Measurements from ENCODE around the gene PSMB4.
"Not testable (repeated sequence)": the region's sequence is repeated elsewhere in the genome, so short reads cannot be mapped to it uniquely, and the experiment has no call there.

PSMB4 gene

DNA sequence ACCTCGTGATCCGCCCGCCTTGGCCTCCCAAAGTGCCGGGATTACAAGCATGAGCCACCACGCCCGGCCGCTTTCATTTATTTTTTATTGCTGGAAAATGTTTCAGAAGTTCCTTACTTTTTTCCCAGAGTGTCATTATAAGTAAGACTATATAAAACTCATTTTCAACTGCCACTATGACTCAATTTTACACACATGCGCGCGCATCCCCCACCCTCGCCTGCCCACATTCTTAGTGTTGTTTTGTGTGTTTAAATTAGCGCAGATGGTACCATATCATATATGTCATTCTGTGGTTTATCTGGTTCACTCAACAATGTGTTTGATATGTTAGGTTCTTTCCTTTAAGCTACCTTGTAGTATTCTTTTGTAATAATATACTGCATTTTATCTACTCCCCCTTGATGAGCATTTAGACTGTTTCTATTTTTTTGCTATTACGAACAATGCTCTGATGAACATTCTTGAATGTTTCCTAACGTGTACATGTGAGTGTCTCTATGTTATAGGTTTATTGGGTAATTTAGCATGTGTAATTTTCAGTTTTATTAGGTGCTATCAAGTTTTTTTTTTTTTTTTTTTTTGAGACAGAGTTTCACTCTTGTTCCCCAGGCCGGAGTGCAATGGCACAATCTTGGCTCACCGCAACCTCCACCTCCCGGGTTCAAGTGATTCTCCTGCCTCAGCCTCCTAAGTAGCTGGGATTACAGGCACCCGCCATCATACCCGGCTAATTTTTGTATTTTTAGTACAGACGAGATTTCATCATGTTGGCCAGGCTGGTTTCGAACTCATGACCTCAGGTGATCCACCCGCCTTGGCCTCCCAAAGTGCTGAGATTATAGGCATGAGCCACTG, 8.9 kb upstream of the PSMB4 start:
- DNase-seq, result not testable (repeated sequence)

DNA sequence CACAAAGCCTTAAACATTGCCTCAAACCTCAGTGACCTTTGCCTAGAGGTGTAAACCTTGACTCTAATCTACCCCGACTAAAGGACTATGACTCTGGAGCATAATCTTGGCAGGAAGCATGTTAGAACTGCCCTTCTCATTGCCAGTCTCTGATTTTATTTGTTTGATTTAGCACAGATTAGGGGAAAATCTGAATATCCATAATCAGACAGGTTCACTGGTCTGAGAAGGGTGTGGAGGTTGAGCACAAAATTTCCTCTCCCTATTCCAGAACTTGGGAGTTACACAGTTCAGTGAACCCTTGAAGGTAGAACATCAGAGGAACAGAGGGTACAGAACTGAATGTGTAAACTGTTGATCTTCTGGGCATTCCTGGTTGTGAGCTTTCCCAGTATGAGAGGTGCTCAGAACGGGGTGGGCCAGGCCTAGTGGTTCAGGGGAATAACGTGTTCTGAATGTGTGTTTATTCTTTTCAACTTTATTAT, 8.3 kb upstream of the PSMB4 start:
- DNase-seq, result no peak

DNA sequence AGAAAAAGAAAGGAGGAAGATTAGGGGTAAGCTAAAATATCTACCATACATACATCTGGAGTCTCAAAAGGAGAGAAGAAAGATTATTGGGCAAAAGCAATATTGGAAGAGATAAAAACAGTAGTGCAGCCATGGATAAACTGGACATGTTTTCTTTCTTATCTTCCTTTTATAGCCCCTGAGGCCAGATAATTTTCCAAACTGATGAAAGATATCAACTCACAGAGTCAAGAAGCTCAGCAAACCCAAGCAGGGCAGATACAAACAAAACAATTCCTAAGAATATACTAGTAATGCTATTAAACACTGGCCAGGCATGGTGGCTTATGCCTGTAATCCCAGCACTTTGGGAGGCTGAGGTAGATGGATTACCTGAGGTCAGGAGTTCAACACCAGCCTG, 5.8 kb upstream of the PSMB4 start:
- DNase-seq, result no peak

DNA sequence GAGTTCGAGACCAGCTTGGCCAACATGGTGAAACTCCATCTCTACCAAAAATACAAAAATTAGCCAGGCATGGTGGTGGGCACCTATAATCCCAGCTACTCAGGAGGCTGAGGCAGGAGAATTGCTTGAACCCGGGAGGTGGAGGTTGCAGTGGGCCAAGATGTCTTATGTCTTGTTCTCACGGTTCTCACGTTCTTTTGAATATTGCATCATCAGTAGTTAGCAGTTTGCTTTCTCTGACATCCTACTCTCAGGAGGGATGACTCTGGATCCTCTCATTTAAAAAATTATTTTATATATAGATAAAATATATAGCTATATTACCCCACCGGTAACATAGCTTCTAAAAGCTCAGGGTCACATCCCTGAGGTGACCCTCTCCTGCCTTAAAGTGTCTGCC, 3.1 kb upstream of the PSMB4 start:
- not testable (repeated sequence) for DNase-seq

DNA sequence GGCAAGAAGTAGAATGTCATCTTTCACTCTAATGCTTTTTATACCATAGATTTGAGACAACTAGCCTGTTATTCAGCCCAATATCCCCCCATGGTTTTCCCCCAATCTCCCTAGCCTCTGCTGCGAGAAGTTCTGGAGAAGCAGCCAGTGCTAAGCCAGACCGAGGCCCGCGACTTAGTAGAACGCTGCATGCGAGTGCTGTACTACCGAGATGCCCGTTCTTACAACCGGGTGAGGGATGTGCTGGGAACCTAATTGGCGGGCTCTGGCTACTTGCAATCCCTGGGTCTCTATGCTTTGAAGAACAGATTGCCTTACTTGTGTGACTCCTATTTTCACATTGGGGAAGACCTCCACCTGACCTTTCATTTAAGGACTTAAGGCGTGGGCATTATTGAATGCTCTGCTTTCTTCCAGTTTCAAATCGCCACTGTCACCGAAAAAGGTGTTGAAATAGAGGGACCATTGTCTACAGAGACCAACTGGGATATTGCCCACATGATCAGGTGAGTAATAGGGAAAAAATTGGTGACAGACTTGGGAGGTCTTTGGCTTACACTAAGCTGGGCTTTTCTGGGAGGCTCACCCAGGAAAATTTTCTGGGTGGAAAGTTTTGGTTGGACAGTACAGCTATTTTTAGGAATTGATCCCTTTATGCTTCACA, 1.9 kb downstream of the PSMB4 start:
- DNase-seq, result no peak

DNA sequence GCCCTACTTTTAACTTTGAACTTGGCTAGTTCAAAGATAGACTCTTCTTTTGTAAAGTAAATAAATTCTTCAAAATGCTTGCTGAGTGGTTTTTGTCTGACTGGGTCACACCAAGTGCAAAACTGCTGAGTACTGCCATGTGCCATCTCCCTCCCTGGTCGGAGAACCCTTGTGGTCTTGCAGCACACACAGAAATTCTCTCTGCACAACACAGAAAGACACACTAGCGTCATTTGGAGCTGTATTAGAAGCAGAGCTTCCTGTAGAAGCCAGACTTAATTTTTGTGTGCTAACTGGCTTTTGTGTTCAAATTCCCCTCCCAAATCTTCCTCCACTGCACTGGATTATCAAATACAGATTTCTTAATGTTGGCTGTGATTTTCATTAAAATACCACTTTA, 2.5 kb downstream of the PSMB4 start:
- DNase-seq, result no peak

DNA sequence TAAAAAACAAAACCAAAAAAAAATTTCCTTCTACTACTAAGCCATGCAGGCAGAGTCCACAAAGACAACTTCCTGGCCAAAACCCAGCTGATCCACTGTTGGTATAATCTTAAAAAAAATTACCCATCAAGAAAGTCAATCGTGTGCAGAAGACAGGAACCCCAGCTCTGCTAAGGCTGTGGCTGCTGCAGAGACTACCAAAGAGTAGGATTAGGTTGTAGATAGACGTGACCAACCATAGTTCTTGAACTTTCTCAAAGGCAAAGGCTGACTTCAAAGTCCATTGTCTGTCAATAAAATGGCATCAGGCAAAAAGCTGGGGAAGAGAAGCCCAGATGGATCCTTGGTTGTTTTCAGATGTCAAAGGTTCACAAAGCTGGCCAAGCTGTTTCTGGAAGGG, 3.4 kb downstream of the PSMB4 start:
- DNase-seq, result no peak

DNA sequence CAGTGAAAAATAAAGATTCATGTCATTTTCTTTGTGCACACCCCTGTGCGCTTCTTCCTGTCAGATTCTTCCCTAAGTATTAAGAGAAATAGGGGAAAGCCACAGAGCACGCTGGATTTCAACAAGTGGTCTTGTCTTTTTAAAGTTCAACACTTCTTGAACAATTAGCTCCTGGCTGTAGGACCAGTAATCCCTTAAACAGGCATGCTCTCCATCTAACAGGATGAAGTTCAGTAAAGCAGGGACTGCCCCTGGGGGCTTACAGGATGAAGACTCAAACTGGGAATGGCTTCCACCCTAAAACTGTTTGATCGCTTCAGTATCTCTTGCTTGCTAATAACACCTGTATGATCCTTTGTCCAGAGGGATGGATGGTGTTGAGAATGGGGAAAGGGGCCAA, 4.2 kb downstream of the PSMB4 start:
- DNase-seq, result no peak

DNA sequence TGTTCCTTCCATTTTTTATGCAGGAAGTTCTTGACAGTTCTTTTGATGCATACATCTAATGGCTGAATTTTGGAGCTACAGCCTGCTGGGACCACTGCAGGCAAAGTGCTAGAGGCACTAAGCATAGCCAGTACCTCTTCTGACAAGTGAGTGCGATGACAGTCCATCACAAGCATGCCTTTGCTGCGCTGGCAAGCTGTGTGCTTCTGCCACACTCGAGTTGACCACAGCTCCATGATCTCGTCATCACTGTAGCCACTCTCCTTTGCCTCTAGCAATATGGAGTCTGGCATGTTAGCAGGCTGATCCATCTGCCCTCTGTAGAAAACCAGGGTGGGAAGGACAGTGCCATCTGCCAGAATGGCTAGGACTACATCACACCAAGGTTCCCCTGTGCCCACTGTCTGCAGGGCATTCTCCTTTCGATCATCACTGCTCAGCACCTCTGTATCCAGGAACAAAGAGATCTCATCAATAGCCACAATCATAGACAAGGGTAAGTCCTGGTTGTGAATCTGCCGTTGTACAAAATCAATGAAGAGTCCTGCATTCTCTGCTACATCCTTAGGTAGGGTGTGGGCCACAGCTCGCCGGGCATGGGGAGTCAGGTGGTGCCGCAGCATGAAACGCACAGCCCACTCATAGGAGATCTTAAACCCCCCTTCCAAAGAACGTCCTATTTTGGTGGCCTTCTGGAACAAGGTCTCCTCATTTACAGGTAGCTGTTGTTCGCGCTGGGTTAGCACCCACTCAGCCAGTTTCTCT, 6.0 kb downstream of the PSMB4 start:
- no peak for DNase-seq

DNA sequence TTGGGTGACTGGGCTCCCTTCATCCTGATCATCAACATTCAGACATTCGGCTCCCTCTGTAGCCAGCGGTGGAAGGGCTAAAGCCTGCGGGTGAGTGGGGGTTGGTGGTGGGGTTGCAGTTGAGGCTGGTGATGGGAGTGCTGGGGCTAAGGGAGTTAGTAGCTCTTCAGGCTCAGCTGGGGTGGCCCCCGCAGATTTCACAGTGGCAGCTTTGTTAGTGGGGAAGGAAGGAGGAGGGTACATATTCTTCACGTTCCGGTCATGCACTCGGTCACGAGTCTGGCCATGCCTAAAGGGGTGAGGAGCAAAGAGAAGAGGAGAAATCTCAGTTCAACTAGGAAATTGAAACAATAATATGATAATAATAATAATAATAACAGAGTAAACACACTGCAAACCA, 6.8 kb downstream of the PSMB4 start:
- no peak for DNase-seq

DNA sequence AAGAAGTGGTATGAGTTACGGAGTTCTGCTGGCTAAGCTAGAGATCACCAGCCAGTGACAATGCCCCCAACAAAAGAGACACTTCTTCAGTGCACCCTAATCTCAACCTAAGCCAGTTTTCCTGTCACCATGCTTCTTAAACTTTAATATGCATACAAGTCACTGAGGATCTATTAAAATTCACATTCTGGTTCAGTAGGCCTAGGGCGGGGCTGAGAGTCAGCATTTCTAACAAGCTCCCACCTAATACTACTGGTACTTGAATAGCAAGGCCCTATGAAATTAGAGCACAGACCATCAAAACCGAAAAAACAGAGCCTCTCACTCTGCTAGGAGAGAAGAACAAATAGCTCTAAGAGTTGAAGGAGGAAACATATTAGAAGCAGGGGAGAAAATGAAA, 7.9 kb downstream of the PSMB4 start:
- no peak for DNase-seq

DNA sequence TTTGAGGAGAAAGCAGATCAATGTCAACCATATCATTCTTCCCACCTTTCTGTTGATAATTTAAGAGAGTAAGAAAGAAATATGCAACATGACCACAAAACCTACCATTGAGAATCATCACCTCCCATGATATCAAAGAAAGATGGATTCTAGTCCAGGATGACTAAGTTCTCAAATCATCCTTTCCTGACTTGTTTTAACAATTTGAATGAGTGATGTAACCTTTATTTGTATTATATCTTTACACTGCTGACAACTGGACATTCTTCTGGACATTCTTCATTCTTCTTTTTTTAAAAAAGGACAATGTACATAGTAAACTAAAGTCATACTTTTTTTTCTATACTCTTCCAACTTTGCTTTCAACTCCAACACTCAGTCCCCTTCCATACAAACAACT, 9.5 kb downstream of the PSMB4 start:
- no peak for DNase-seq

DNA sequence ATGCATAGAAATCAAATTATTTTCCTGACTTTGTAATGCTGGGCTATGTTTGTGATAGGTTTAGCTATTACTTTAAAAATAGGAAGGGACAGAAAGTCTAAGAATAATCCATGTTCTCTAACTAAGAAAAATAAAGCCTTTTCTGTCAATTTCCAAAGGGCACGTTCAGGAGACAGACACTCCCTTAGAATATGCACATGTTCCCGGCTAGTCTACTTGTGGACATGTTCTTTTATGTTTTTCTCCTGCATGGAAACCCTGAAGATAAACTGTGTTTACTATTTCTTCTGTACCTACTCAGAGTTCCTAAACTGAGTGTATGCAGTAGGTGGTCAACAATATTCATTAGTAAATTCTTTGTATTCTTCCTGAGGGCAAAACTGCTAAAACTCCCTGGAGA, 12.5 kb downstream of the PSMB4 start:
- DNase-seq, result no peak

DNA sequence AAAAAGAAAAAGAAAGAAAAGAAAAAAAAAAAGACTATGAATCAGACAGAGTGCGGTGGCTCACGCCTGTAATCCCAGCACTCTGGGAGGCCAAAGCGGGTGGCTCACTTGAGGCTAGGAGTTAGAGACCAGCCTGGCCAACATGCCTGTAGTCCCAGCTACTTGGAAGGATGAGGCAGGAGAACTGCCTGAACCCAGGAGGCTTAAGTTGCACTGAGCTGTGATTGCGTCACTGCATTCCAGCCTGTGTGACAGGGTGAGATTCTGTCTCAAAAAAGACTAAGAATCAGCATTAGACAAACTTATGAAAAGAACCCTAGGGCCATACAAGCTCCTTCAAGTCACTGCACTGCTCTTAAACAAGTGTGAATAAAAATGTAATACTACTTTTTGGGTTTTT, 16.9 kb downstream of the PSMB4 start:
- no peak for DNase-seq

DNA sequence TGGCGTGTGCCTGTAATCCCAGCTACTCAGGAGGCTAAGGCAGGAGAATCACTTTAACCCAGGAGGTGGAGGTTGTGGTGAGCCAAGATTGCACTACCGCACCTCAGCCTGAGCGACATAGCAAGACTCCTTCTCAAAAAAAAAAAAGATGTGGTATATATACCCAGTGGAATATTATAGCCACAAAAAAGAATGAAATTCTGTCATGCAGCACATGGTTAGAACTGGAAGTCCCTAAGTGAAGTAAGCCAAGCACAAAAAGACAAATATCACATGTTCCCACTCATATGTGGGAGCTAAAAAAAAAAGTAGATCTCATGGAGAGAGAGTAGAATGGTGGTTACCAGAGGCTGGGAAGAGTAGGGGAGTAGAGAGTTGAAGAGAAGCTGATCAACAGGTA, 18.7 kb downstream of the PSMB4 start:
- no peak for DNase-seq

DNA sequence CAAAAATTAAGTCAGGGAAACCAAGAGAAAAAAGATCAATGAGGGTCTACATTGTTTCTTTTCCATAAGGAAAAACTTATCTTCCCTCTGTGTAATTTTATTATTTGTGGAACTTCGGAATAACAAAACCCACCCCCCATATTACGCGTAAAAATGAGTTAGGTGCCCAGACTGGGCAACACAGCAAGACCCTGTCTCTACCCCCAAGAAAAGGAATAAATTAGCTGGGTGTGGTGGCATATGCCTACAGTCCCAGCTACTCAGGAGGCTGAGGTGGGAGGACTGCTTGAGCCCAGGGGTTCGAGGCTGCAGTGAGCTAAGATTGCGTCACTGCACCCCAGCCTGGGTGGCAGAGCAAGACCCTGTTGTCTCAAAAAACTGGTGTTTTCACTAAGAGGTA, 20.4 kb downstream of the PSMB4 start:
- no peak for DNase-seq

DNA sequence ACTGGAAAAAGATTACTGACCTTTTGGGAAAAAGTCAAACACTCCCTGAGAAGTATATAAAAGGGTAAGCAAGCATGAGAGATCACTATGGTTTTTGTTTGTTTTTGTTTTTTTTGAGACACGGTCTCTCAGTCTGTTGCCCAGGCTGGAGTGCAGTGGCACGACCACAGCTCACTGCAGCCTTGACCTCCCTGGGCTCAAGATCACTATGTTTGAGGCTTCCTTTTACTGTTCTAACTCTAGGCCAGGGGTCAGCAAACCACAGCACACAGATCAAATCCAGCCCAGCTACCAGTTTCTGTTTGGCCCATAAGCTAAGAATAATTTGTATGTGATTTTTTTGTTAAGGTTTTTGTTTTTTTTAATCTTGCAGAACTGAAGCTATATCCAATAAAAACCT, 25.7 kb downstream of the PSMB4 start:
- no peak for DNase-seq

DNA sequence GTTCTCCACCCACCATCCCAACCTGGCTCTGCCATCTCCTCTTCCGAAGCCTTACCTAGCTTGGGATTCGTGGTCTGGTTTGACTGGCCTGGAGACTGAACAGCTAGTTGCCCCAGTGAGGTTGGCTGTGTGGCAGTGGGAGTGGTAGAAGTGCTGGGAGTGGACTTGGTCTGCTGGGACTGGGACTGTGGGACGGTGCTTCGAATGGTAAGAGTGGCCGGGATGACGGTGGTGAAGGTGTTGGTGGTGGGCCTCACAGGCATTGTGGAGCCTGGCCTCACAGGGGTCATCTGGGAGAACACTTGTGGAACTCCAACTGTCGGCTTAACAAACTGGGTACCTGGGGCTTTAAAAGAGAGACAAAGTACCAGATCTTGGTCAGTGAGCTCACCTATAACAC, 28.7 kb downstream of the PSMB4 start:
- no peak for DNase-seq

DNA sequence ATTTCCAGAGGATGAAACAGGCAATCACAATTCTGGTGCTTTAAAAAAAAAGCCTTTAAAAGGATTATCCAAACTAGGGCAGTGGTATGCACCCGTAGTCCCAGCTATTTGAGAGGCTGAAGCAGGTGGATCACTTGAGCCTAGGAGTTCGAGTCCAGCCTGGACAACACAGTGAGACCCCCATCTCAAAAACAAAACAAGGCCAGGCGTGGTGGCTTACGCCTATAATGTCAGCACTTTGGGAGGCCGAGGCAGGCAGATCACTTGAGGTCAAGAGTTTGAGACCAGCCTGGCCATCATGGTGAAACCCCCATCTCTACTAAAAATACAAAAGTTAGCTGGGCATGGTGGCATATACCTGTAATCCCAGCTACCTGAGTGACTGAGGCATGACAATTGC, 34.5 kb downstream of the PSMB4 start:
- not testable (repeated sequence) for DNase-seq

DNA sequence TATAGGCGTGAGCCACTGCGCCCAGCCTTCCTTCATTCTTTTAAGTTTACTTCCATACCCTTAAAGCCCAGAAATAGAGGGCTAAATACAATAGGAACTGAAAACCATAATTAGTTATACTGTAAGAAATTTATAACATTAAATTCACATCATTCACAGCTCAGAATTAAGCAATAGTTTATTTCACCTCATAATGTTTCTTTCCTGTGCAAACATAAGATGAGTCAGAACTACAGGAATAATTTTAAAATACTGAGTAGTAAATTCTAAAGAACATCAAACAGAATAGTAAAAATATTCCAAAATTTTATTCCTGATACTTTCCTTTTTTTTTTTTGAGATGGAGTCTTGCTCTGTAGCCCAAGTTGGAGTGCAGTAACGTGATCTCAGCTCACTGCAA, 35.8 kb downstream of the PSMB4 start:
- no peak for DNase-seq

DNA sequence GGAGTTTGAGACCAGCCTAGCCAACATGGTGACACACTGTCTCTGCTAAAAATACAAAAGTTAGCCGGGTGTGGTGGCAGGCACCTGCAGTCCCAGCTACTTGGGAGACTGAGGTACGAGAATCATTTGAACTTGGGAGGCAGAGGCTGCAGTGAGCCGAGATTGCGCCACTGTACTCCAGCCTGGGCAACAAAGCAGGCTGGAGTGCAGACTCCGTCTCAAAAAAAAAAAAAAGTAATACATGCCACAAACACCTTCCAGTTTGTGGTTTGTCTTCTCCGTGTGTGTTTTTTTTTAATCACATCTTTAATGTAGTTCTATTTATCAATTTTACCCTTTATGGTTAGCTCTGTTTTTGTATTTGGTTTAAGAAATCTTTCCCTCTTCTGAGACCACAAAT, 37.6 kb downstream of the PSMB4 start:
- no peak for DNase-seq

DNA sequence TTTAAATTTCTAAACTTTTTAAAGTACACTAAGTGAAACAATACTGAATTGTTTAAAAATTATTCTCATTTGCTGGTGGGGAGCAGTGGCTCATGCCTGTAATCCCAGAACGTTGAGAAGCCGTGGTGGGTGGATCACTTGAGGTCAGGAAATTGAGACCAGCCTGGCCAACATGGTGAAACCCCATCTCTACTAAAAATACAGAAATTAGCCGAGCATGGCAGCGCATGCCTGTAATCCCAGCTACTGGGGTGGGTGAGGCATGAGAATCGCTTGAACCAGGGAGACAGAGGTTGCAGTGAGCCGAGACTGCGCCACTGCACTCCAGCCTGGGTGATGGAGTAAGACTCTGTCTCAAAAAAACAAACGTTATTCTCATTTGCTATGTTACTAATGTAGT, 38.0 kb downstream of the PSMB4 start:
- not testable (repeated sequence) for DNase-seq

DNA sequence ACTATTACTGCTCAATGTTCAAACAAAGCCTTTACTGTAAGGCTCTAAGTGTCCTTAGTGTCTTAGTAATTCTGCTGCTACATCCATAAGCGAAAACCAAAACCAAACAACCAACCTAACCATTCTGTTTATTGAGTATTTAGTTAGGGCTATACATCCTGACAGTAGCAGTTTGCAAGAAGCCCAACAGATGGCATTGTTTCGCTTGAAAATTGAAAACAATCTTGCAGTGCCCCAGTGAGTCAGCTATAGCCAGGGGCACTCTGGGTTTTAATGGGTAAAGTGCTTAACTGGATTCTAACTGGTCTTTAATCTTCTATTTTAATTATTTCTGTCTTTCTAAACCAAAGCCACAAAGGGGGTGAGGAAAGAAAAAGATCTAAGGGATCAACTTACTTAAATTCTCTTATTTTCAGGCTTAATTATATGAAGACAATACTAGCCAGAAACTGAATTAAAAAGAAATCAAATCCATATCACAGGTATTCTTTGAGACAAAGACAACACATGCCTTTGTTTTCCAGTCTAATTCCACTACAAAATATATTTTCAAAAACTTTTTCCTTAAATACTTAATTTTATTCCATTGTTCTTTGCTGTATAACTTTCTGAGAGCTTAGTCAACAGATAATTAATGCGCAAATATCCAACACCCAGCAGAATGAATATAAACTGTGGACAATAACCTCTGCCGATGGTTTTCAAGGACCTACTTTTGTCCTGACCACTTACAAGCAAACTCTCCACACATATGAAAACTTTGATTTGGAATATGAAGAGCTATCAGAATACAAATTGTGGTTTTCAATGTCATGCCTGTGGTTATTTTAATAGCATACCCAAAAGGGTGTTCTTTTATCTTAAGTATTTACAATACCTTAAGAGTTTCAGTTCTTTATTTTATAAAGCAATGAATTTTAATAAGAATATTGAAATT, 44.7 kb downstream of the PSMB4 start:
- peak in 2 of 4 experiments; percentile 24 to 35 for DNase-seq
